ENCODE data around the gene FN3K.

DNA sequence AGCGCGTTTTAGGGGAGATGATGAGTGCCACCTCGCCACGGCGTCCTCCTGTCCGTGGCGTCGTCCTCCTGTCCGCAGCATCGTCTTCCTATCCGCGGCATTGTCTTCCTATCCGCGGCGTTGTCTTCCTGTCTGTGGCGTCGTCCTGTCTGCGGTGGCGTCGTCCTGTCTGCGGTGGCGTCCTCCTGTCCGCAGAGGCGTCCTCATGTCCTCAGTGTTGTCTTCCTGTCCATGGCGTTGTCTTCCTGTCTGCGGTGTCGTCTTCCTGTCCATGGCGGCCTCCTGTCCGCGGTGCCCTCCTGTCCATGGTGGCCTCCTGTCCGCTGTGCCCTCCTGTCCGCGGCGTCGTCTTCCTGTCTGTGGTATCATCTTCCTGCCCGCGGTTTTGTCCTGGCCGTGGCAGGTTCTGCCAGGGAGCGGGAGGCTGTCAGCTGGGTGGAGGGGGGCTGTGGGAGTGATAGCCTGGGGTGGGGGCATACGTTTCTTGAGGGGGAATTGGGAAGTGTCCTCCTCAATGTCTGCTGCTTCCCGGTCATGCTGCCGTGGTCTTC lies 47.3 kb downstream of the FN3K start:
- TF ChIP-seq CTCF (IDR thresholded peaks at IDR 0.05; ENCODE audit: extremely low read depth in 1 of 2, insufficient read depth in 1 of 2, low read depth in 1 of 2, low read length in 2 of 2) (no peak), POLR2AphosphoS5 (IDR thresholded peaks at IDR 0.05; ENCODE audit: insufficient read depth, low read depth, low read length) (no peak), EZH2 (IDR thresholded peaks at IDR 0.05; ENCODE audit: borderline replicate concordance, low read depth, low read length, severe bottlenecking) (no peak)
